Right forelimb (tissue), 1 donor: Measurements from ENCODE around the gene IDI1.
"Not testable (repeated sequence)": the region's sequence is repeated elsewhere in the genome, so short reads cannot be mapped to it uniquely, and the experiment has no call there.

Experiments
- DNase-seq: peaks from one replicate; pipeline ENCODE4 v3.0.0-alpha.2; 2018

The IDI1 gene

DNA sequence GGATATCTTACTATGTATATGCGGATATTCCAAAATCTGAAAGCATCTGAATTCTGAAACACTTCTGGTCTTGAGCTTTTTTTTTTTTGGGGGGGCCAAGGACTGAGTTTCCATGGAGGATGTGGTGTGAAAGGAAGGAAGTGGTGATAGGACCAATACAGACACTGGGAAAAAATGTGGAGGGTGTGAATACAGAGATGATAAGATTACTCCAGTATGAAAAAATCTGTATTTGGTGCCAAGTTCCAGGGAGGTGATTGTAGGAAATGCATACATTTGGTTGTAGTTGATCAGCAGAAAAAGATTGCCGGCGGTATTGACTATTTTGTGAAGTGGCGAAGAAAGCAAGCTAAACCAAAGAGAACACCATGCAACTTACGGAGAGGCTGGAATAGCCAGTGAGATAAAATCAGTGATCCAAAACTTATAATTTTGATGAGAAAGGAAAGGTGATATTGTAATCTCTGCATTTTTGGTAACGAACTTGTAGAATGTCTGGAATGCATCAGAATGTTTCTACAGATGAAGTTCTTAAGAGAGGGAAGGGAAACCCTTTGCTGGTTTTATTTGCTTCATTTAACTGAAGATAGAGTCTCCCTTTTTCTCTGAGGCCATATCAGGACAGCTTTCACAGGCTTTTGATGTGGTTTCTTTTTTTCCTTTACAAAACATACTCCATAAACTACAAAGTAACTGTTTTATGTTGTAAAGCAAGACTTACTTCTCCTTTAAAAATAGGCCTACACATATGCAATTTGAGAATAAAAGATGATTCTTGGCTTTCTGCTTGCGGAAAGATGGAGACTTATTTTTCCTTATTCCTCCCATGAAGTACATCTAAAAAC is 13.2 kb upstream of the IDI1 start:
- no peak for DNase-seq

DNA sequence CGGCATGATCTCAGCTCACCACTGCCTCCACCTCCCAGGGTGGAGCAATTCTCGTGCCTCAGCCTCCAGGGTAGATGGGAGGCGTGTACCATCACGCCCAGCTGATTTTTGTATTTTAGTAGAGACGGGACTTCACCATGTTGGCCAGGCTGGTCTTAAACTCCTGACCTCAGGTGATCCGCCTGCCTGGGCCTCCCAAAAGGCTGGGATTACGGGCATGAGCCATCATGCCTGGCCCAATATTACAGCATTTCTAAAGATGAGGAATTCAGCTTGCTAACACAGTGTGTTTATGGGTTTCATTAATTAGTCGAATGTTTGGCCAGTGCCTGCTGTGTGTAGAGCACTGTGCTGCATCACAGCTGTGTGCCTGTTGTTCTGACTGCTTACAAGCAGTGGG is 11.0 kb upstream of the IDI1 start:
- no peak for DNase-seq

DNA sequence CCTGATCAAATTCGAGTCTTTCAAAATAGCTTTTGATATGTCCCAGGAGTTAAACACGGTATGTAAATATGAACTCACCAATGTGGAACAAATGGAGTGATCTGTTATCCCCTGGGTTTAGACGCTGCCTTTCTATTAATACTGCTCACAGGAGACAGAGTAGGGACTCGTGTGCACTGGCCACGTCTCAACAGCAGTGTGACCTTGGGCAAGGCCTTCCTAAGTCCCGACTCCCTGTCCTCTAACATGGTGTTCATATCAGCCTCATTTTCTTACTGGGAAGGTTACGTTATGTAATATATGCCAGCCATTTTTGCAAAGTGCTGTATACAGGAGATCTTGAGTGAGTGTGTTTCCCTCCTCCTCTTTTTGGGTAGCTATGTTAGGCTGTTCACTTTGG is 9.1 kb upstream of the IDI1 start:
- DNase-seq: no peak

- no peak for DNase-seq
These were observed 8.3 kb upstream of the IDI1 start for GRCh38 chr10:1057106-1057657.

DNA sequence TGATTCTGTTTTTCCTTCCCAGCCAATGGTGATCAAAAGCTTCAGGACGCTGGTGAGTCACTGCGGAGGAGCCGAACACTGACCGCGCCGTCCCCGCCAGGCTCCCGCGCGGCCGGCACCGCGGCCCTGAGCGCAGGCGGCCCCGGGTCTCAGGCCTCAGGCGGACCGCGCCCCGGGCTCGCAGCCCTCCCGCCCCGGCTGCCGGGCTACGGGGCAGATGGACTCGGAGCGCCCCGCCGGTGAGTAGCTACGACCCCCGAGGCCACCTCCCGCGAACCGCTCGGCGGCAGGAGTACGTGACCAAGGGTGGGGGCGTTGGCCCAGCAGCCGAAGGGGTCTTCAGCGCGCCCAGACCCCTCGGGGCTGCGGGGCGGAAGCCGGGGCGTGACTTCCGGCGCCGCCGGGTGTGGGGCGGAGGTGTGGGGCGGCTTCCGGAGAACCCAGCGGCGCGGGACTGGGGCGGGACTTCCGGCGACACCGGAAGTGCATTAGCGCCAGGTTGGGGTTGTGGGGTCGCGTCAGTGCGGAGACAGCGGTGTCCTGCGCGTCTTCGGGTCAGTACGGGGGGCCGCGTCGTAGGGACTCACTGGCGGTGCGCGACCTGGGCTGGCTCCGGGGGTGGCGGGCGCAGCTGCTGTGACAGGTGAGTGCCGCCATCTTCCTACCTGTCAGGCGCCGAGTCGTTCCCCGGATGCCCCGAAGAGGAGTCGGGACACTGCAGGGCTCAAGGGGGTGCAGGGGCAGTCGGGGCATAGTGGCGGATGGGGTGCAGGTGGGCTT is 7.6 kb upstream of the IDI1 start, which contains the start of gene WDR37:
WDR37 (plus strand) TSS at position 60 of the 780 bp plus-strand sequence. CDS start 15,771 bp downstream, outside the sequence.
- peak; percentile 91 for DNase-seq

DNA sequence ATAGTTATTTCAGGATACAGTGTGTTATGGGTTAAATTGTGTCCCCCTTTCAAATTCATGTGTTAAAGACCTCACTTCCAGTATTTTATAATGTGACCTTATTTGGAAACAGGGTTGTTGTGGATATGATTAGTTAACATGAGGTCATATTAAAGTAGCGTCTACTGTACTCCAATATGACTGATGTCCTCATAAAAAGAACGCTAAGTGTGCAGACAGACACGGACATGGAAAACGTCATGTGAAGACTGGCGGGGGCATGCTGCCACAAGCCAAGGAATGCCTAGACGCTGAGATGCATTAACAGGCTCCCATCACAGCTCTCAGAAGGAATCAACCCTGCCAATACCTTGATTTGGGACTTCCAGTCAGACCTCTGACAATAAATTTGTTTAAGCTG is 5.8 kb upstream of the IDI1 start:
- DNase-seq: no peak

GRCh38 chr10:1050554-1050953 is 1.6 kb upstream of the IDI1 start:
- DNase-seq: no peak

GRCh38 chr10:1050145-1050544 is 1.2 kb upstream of the IDI1 start:
- no peak for DNase-seq

GRCh38 chr10:1049425-1049958 is 573 bp upstream of the IDI1 start:
- DNase-seq: no peak

GRCh38 chr10:1048349-1048731 is 579 bp downstream of the IDI1 start:
- DNase-seq: no peak

DNA sequence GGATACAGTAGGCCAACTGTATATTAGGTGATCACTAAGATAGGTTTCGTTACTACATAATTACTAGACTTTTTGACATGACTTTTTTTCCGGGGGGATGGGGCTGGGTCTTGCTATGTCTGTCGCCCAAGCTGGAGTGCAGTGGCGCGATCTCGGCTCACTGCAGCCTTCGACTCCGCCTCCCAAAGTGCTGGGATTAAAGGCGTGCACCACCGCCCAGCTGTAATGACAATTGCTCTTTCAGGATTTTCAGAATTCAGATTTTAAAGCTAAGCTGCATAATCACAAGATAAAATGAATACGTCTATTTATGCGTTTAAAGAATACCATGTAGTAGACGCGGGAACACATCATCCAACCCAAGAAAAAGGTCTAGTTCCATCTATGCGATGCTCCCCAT is 982 bp downstream of the IDI1 start:
- DNase-seq: no peak

GRCh38 chr10:1045415-1045814 is 3.5 kb downstream of the IDI1 start:
- DNase-seq: no peak

DNA sequence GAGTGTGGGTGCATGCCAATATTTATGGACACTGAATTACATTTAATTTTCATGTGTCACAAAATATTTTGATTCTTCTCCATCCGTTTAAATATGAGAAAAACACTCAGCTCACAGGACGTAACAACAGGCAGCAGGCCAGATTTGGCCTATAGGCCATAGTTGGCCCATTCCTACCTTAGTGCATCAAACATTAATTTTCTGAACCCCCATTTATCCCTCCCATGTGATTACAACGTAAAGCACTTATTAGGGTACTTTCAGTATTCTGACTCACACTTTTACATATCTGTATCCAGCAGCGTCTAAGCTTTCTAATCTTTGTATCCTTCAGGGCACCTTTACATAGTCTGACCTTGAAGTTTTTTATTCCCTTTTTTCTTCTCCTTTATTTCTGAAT is 4.0 kb downstream of the IDI1 start:
- DNase-seq: no peak

DNA sequence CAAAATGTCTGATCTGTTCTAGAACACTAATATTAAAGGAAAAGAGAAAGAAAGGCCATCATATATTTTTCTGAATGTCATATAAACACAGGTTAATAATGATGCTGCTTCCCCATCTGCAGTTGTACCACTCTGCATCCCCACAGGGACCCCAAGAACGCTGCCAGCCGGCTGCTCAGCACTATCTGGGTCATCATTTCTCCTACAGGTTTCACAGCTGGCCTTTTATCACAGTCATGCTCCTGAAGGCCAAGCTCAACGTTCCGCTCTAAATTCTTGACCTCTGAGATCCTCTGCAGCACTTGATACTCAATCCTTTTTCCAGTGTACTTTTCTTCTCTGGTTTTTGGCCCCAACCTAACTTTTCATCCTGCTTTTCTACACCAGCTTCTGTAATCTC is 4.8 kb downstream of the IDI1 start:
- DNase-seq: no peak

GRCh38 chr10:1043532-1043995 is 5.4 kb downstream of the IDI1 start:
- no peak for DNase-seq

- DNase-seq: no peak
These were observed 7.4 kb downstream of the IDI1 start for GRCh38 chr10:1041514-1041913.

DNA sequence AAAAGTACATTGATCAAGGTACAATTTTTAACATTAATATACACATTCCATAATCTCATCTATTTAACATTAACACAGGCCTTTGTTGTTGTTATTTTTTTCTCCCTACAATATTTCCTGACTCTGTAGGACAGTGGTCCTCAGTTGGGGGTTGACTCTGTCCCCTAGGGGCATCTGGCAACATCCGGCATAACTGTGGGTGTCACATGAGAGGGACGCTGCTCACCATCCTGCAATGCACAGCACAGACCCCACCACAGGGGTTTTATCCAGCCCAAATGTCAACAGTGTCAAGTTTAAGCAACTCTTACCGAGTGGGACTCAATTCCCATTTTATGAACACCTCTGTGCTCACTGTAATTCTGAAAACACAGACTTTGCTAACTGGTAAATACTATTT is 8.8 kb downstream of the IDI1 start:
- no peak for DNase-seq

DNA sequence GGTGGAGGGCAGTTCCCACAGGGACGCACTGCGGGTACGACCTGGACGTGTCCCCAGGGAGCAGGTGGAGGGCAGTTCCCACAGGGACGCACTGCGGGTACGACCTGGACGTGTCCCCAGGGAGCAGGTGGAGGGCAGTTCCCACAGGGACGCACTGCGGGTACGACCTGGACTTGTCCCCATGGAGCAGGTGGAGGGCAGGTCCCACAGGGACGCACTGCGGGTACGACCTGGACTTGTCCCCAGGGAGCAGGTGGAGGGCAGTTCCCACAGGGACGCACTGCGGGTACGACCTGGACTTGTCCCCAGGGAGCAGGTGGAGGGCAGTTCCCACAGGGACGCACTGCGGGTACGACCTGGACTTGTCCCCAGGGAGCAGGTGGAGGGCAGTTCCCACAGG is 10.2 kb downstream of the IDI1 start:
- not testable (repeated sequence) for DNase-seq

- no peak for DNase-seq
These were observed 11.8 kb downstream of the IDI1 start for GRCh38 chr10:1037098-1037497.

DNA sequence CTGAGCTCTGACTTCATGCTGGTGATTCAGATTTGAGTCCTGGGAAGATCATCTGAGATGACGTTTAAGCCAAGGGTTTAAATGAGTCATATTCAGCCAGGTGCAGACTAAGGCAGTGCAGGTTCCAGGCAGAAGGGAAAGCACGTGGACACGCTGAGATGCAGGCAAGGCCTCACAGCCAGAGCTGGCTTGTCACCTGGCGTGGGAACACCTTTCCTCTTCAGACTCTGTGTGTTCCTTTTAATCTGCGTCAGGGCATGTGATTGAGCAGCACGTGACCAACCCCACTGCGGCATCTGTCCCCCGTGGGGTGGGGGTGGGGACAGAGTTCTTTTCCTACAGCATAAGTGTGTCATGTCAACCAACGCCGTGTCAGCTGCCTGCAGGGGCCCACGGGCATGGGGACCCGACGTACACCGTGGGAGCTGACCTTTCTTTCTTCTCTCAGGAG is 12.6 kb downstream of the IDI1 start:
- no peak for DNase-seq

- no peak for DNase-seq
These were observed 13.7 kb downstream of the IDI1 start for GRCh38 chr10:1035201-1035600.

- DNase-seq: no peak
These were observed 14.2 kb downstream of the IDI1 start for GRCh38 chr10:1034758-1035157.

DNA sequence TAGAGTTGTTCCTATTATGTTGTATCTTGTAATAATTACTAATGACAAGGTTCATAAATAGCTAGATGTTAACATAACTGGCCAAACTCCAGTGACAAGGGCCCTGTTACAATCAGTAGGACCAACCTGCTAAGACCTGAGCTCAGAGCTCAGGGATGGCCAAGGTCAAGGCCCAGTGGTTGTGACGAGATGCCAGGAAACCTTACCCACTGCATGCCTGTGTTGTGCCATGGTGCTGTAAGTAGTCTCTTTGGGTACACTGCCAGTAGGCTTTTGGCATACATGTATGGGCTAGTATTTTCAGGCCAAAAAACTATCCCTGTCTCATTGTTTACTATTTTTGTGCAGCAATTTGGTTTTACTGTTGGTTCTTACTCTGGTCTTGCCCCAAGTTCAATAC is 15.3 kb downstream of the IDI1 start:
- no peak for DNase-seq
